Smooth muscle cell (in vitro differentiated cells): ENCODE measurements around the gene EVI5L. TPM values are rescaled to one million over a fixed set of nuclear protein-coding genes. Genes with fewer than 3 reads are reported as not detected.

Source experiments
- DNase-seq: peaks from one replicate; lab custom pipeline; 2025; ENCODE audit not compliant: unreplicated experiment; lab: John Stamatoyannopoulos, UW
- H2AFZ ChIP-seq: fragments of 200-600 bp; sonication (generic); 2 replicates; pipeline ENCODE4 v1.6.0; 2016; ENCODE audit warnings: antibody characterized with exemption, low read depth, mild to moderate bottlenecking
- H3F3A ChIP-seq: fragments of 200-600 bp; sonication (generic); 2 replicates; pipeline ENCODE4 v1.6.0; 2017; ENCODE audit warnings: antibody characterized with exemption, low read depth
- H3K27ac ChIP-seq: fragments of 200-600 bp; sonication (generic); 2 replicates; pipeline ENCODE4 v1.5.1; 2016; ENCODE audit warnings: low read depth, mild to moderate bottlenecking
- H3K27me3 ChIP-seq: fragments of 200-600 bp; sonication (generic); 2 replicates; pipeline ENCODE4 v1.6.1; 2016; ENCODE audit warnings: low read depth, mild to moderate bottlenecking
- H3K36me3 ChIP-seq: fragments of 200-600 bp; sonication (generic); 2 replicates; pipeline ENCODE4 v1.5.1; 2016; ENCODE audit warnings: low read depth
- H3K4me1 ChIP-seq: fragments of 200-600 bp; sonication (generic); 2 replicates; pipeline ENCODE4 v1.5.1; 2016; ENCODE audit warnings: low read depth
- H3K4me2 ChIP-seq: fragments of 200-600 bp; sonication (generic); 2 replicates; pipeline ENCODE4 v1.6.0; 2016; ENCODE audit warnings: mild to moderate bottlenecking
- H3K4me3 ChIP-seq: fragments of 200-600 bp; sonication (generic); 2 replicates; pipeline ENCODE4 v1.5.1; 2016; ENCODE audit warnings: mild to moderate bottlenecking
- H3K79me2 ChIP-seq: fragments of 200-600 bp; sonication (generic); 2 replicates; pipeline ENCODE4 v1.6.0; 2016; ENCODE audit warnings: low read depth, mild to moderate bottlenecking
- H3K9ac ChIP-seq: fragments of 200-600 bp; sonication (generic); 2 replicates; pipeline ENCODE4 v1.6.0; 2016; ENCODE audit warnings: low read depth
- H3K9me3 ChIP-seq: fragments of 200-600 bp; sonication (generic); replicated peaks from 2 replicates; pipeline ENCODE4 v1.5.1; 2016; ENCODE audit warnings: low read depth
- H4K20me1 ChIP-seq: fragments of 200-600 bp; sonication (generic); 2 replicates; pipeline ENCODE4 v1.6.0; 2016; ENCODE audit warnings: low read depth
- CTCF ChIP-seq: fragments of 200-600 bp; sonication (generic); IDR thresholded peaks from 2 replicates; pipeline ENCODE4 v1.5.1; 2017; ENCODE audit warnings: borderline replicate concordance, mild to moderate bottlenecking, antibody characterized with exemption; ENCODE audit not compliant: insufficient read depth, poor library complexity, severe bottlenecking
- WGBS: methylation state at CpG from one replicate; pipeline ENCODE4 v1.1.7; 2016; ENCODE audit warnings: low lambda C conversion rate; 5-methylcytosine and 5-hydroxymethylcytosine counted together
- polyA plus RNA-seq: library from polyadenylated mRNA; unstranded; fragments of >200 nt; fragmentation: Nextera tagmentation; extraction: Ambion mirVana; gene quantifications from 2 replicates; pipeline ENCODE4 v1.2.1, GENCODE V29; 2016
- total RNA-seq: library from RNA; depleted of rRNA; stranded (reverse); fragments of >200 nt; gene quantifications from 2 replicates; pipeline ENCODE4 v1.2.3, GENCODE V29; 2014

Gene EVI5L
- total and polyA plus RNA-seq, 2 experiments from 2014 or later = 8.8 to 21.2 TPM

- Histone ChIP-seq H3K79me2 (peaks cover 21% of the 10 kb centered on the region), H3K4me1 (no peaks in the 10 kb centered on the region), H3K4me2 (no peak overlapping the region), H4K20me1 (peaks cover 50% of the 10 kb centered on the region), H2AFZ (no peak overlapping the region), H3K9me3 (no peaks in the 10 kb centered on the region), H3F3A (no peaks in the 10 kb centered on the region), H3K4me3 (no peak overlapping the region), H3K36me3 (no peaks in the 10 kb centered on the region), H3K9ac (no peak overlapping the region), H3K27ac (no peak overlapping the region), H3K27me3 (no peaks in the 10 kb centered on the region)
- WGBS = 98% methylated on average over 48 of the region's 54 CpGs
- no peak for TF ChIP-seq CTCF
- no peak for DNase-seq
Measured at GRCh38 chr19:7910321-7911161, 80.5 kb downstream of the EVI5L start.

GRCh38 chr19:7911508-7912143 is 81.6 kb downstream of the EVI5L start:
- Histone ChIP-seq H3K9me3 (no peaks in the 10 kb centered on the region), H3K4me3 (no peak overlapping the region), H3K4me1 (peaks cover 9% of the 10 kb centered on the region), H3K27me3 (no peaks in the 10 kb centered on the region), H3K4me2 (no peak overlapping the region), H3F3A (no peaks in the 10 kb centered on the region), H3K36me3 (no peaks in the 10 kb centered on the region), H3K9ac (no peak overlapping the region), H4K20me1 (peaks cover 39% of the 10 kb centered on the region), H3K27ac (no peak overlapping the region), H2AFZ (no peak overlapping the region), H3K79me2 (peaks cover 10% of the 10 kb centered on the region)
- 96% methylated on average over 17 of the region's 18 CpGs for WGBS
- DNase-seq = no peak
- TF ChIP-seq CTCF = no peak

GRCh38 chr19:7912144-7912696 is 82.2 kb downstream of the EVI5L start:
- Histone ChIP-seq H3K36me3 (no peaks in the 10 kb centered on the region), H3F3A (no peaks in the 10 kb centered on the region), H3K4me1 (peaks cover 10% of the 10 kb centered on the region), H3K9ac (no peak overlapping the region), H3K27me3 (no peaks in the 10 kb centered on the region), H3K27ac (no peak overlapping the region), H4K20me1 (peaks cover 33% of the 10 kb centered on the region), H3K79me2 (peaks cover 4% of the 10 kb centered on the region), H3K9me3 (no peaks in the 10 kb centered on the region), H2AFZ (no peak overlapping the region), H3K4me2 (no peak overlapping the region), H3K4me3 (no peak overlapping the region)
- no peak for DNase-seq
- TF ChIP-seq CTCF = no peak
- WGBS = 95% methylated on average over 18 of the region's 31 CpGs
